Keratinocyte (primary cell): ENCODE results near the gene AGO1.
"Not testable (repeated sequence)": the region's sequence is repeated elsewhere in the genome, so short reads cannot be mapped to it uniquely, and the experiment has no call there.

Experiments
- EZH2 ChIP-seq: IDR thresholded peaks from one replicate; pipeline ENCODE4 v1.6.1; 2012; ENCODE audit warnings: inconsistent platforms, mild to moderate bottlenecking, low read length, moderate library complexity
- TF ChIP-seq, protein P1 (sequence below), 3 experiments: IDR thresholded peaks in 1 of 3; conservative IDR thresholded peaks in 1 of 3; optimal IDR thresholded peaks in 1 of 3; 2 replicates in 2 of 3; 3 replicates in 1 of 3; pipeline versions ENCODE3 to v1.5.1; 2011; ENCODE audit warnings: low read length in 3 of 3, mild to moderate bottlenecking in 3 of 3, moderate library complexity in 2 of 3, control low read depth in 1 of 3, inconsistent platforms in 1 of 3; ENCODE audit not compliant: insufficient read depth in 2 of 3; ENCODE audit errors: extremely low read depth in 1 of 3

GRCh38 chr1:35972631-35973030 lies 89.6 kb downstream of the AGO1 start:
- TF ChIP-seq, protein P1, sequence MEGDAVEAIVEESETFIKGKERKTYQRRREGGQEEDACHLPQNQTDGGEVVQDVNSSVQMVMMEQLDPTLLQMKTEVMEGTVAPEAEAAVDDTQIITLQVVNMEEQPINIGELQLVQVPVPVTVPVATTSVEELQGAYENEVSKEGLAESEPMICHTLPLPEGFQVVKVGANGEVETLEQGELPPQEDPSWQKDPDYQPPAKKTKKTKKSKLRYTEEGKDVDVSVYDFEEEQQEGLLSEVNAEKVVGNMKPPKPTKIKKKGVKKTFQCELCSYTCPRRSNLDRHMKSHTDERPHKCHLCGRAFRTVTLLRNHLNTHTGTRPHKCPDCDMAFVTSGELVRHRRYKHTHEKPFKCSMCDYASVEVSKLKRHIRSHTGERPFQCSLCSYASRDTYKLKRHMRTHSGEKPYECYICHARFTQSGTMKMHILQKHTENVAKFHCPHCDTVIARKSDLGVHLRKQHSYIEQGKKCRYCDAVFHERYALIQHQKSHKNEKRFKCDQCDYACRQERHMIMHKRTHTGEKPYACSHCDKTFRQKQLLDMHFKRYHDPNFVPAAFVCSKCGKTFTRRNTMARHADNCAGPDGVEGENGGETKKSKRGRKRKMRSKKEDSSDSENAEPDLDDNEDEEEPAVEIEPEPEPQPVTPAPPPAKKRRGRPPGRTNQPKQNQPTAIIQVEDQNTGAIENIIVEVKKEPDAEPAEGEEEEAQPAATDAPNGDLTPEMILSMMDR (optimal IDR thresholded peaks at IDR 0.05 in 1 of 3, IDR thresholded peaks at IDR 0.05 in 1 of 3, conservative IDR thresholded peaks at IDR 0.05 in 1 of 3; ENCODE audit: extremely low read depth in 1 of 3, insufficient read depth in 2 of 3, low read length in 3 of 3): not testable (repeated sequence)
- TF ChIP-seq EZH2: not testable (repeated sequence)
